Bladder microvascular endothelial cell (primary cell): Measurements from ENCODE around the gene CRYBG1. TPM values are rescaled to one million over a fixed set of nuclear protein-coding genes. Genes with fewer than 3 reads are reported as not detected.

Experiments used
- total RNA-seq: library from RNA; depleted of rRNA; stranded (reverse); fragments of >200 nt; gene quantifications from 2 replicates; pipeline ENCODE4 v1.2.3, GENCODE V29; 2014

Gene CRYBG1
- total RNA-seq, result 35.0 and 38.2 TPM in 2 replicates

GRCh38 chr6:106360410-106360988 is at the start of gene CRYBG1:
CRYBG1 (plus strand) TSS chr6:106360717; CDS start chr6:106360909, 192 bp downstream.

DNA sequence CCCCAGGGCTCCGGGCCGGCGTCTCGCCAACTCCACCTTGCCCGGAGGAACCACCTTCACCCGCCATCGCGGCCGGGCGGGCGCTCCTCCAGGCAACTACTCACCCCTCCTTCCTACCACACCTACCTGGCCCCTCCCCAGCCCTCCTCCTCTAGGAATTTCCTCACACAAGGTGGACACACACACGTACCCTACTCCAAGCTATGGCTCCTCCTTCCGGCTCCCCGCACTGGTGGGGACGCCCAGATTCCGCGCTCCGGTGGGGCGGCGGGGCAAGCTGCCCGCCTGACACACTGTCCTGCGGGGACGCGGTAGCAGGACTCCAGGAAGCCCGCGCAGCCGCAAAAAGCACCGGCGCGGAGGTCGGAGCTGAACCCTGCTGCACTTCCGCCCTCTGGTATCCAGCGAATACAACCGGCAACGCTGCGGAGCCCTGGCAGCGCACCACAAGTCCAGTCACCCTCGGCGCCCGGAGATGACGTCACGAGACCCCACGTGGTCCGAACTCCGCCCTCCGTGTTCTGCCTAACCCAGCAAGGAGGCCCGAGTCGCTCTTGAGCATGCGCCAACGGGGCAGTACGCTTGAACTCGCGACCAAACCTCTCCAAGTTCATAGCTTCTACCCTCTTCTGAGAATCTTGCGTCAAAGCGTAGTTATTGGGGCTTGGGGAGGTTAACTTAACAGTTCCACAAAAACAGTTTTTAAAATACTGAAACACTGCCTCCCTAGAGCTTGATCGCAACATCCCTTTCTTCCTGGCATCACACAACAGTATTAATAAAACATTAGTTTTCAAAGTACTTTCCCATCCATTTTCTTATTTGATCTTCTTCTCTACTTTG is 35.0 kb upstream of the CRYBG1 start, which contains the start of gene ATG5:
Gene ATG5, minus strand, starts transcription at position 425 of the 843 bp plus-strand sequence. CDS start 9,552 bp downstream, outside the sequence.

Other genes starting within 250 kb of the CRYBG1 start
- gene ATG5, start 35.0 kb upstream of the CRYBG1 start, total RNA-seq, result 52.9 and 82.7 TPM in 2 replicates